Activated T-cell treated with anti-CD3 and anti-CD28 coated beads, Interleukin-2, amount 50 U/mL, for 72 hours (primary cell): ENCODE data around the gene NFATC2. TPM values are rescaled to one million over a fixed set of nuclear protein-coding genes. Genes with fewer than 3 reads are reported as not detected.
A peak's percentile ranks its signal among the peaks of the same experiment; 100 is the strongest.

Experiments used
- ATAC-seq, 2 donors: fragments of 150-1000 bp; cut with Tn5 transposase; replicated peaks in 1 of 2; 2 replicates each; pipeline ENCODE4 v1.10.0; 2021; ENCODE audit warnings: moderate library complexity in 2 of 2, mild to moderate bottlenecking in 1 of 2
- DNase-seq, 2 donors: peaks; one replicate each; pipeline ENCODE4 v3.0.0; 2021 to 2022; ENCODE audit warnings: mixed read lengths in 1 of 2
- H3K27ac Mint-ChIP-seq: one replicate; pipeline ENCODE4 v1.8.0; 2022; ENCODE audit warnings: mild to moderate bottlenecking, moderate library complexity, mixed read lengths
- H3K27me3 Mint-ChIP-seq: one replicate; pipeline ENCODE4 v1.8.0; 2022; ENCODE audit warnings: low read depth, mixed read lengths
- H3K36me3 Mint-ChIP-seq, 2 donors: one replicate each; pipeline ENCODE4 v1.8.0; 2022; ENCODE audit warnings: mixed read lengths in 2 of 2, mild to moderate bottlenecking in 1 of 2; ENCODE audit not compliant: insufficient read depth in 2 of 2
- H3K4me1 Mint-ChIP-seq: one replicate; pipeline ENCODE4 v1.8.0; 2022; ENCODE audit warnings: low read depth, mixed read lengths
- H3K4me3 Mint-ChIP-seq, 2 donors: one replicate each; pipeline ENCODE4 v1.8.0; 2022; ENCODE audit warnings: mild to moderate bottlenecking in 2 of 2, mixed read lengths in 2 of 2, moderate library complexity in 2 of 2
- H3K9me3 Mint-ChIP-seq, 2 donors: one replicate each; pipeline ENCODE4 v1.8.0; 2022; ENCODE audit warnings: mixed read lengths in 2 of 2
- total RNA-seq, 2 donors: library from RNA; stranded (reverse); gene quantifications; one replicate each; pipeline ENCODE4 v1.2.3, GENCODE V29; 2022

NFATC2 gene
- total RNA-seq, 2 donors from 2014 or later, result 29.4 to 39.9 TPM

DNA sequence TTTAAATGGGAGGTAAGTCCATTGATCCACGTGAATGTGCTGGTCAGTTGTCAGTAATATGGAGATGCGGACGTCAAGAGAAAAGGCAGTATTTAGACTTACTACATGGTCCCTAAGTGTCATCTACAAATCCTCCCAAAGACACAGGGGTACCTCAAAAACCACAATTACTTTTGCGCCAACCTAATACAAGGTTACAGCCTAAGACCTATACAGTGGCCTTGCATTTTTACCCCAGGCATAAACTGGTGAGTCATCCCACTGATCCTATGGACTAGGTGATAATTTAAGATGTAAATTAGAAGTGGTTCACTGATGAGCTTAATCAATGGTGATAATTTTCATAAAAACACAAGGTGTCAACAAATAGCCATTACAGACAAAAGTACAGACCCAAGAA, 141.0 kb downstream of the NFATC2 start:
- no peaks in the 10 kb centered on the region for H3K27me3 Mint-ChIP-seq
- H3K9me3 Mint-ChIP-seq, result no peaks in the 10 kb centered on the region
- peak overlapping the region; percentile 77 to 87 for H3K4me3 Mint-ChIP-seq
- DNase-seq, result no peak
- H3K4me1 Mint-ChIP-seq, result peaks cover 80% of the 10 kb centered on the region
- ATAC-seq, result no peak
- peak overlapping the region; percentile 98 for H3K27ac Mint-ChIP-seq
- H3K36me3 Mint-ChIP-seq, result peaks cover 24 to 50% of the 10 kb centered on the region in 2 donors

- peak; percentile 81 to 83 for DNase-seq
- peak; percentile 63 to 68 for ATAC-seq
- Mint-ChIP-seq H3K4me1 (peaks cover 69% of the 10 kb centered on the region), H3K4me3 (peak overlapping the region; percentile 77 to 87), H3K27me3 (no peaks in the 10 kb centered on the region), H3K27ac (peak overlapping the region; percentile 97), H3K9me3 (no peaks in the 10 kb centered on the region), H3K36me3 (peaks cover 24 to 46% of the 10 kb centered on the region in 2 donors)
Observed at GRCh38 chr20:51400051-51400926, 142.2 kb downstream of the NFATC2 start.

- peak overlapping the region; percentile 77 to 87 for H3K4me3 Mint-ChIP-seq
- peaks cover 66% of the 10 kb centered on the region for H3K4me1 Mint-ChIP-seq
- DNase-seq, result no peak
- peaks cover 21 to 43% of the 10 kb centered on the region in 2 donors for H3K36me3 Mint-ChIP-seq
- H3K9me3 Mint-ChIP-seq, result no peaks in the 10 kb centered on the region
- H3K27ac Mint-ChIP-seq, result peak overlapping the region; percentile 97
- no peaks in the 10 kb centered on the region for H3K27me3 Mint-ChIP-seq
- ATAC-seq, result no peak
Observed at GRCh38 chr20:51399006-51399890, 143.3 kb downstream of the NFATC2 start.

- peaks cover 62% of the 10 kb centered on the region for H3K4me1 Mint-ChIP-seq
- ATAC-seq (no peak), DNase-seq (no peak)
- peaks cover 21 to 40% of the 10 kb centered on the region in 2 donors for H3K36me3 Mint-ChIP-seq
- no peaks in the 10 kb centered on the region for H3K27me3 Mint-ChIP-seq
- H3K27ac Mint-ChIP-seq, result peak overlapping the region; percentile 97
- H3K9me3 Mint-ChIP-seq, result no peaks in the 10 kb centered on the region
- H3K4me3 Mint-ChIP-seq, result peak overlapping the region; percentile 77 to 87
Observed at GRCh38 chr20:51398552-51398951, 144.0 kb downstream of the NFATC2 start.

- no peak overlapping the region for H3K4me3 Mint-ChIP-seq
- no peak overlapping the region for H3K27ac Mint-ChIP-seq
- H3K4me1 Mint-ChIP-seq, result peaks cover 57% of the 10 kb centered on the region
Observed at GRCh38 chr20:51398083-51398482, 144.4 kb downstream of the NFATC2 start.

DNA sequence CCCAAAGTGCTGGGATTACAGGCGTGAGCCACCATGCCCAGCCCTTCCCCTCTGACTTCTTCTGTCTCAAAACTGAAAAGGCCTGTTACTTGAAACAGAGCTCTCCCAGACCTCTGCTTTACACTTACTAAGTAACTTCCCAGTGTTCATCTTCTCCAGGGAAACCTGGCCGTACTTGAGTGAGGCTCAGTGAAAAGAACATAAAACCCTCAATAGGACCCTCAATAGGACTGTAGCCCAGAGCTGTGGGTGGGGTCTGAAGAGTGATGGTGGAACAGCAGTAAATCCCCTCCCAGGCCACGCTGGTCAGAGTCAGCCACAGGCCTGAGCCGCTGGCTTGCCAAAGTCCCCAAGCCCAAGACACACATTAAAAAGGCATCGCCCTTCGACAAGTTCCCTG, 145.4 kb downstream of the NFATC2 start:
- Mint-ChIP-seq H3K4me3 (no peak overlapping the region), H3K27ac (peak overlapping the region; percentile 35), H3K9me3 (no peaks in the 10 kb centered on the region), H3K27me3 (no peaks in the 10 kb centered on the region), H3K4me1 (peaks cover 55% of the 10 kb centered on the region), H3K36me3 (peaks cover 17 to 41% of the 10 kb centered on the region in 2 donors)
- ATAC-seq (no peak), DNase-seq (no peak)

More at GRCh38 chr20:51398083-51398482, 144.4 kb downstream of the NFATC2 start:
- DNase-seq (no peak), ATAC-seq (no peak)
- Mint-ChIP-seq H3K9me3 (no peaks in the 10 kb centered on the region), H3K27me3 (no peaks in the 10 kb centered on the region), H3K36me3 (peaks cover 18 to 39% of the 10 kb centered on the region in 2 donors)

- no peak overlapping the region for H3K27ac Mint-ChIP-seq
- H3K9me3 Mint-ChIP-seq, result no peaks in the 10 kb centered on the region
- no peak overlapping the region for H3K4me3 Mint-ChIP-seq
- DNase-seq, result no peak
- peaks cover 16 to 39% of the 10 kb centered on the region in 2 donors for H3K36me3 Mint-ChIP-seq
- H3K4me1 Mint-ChIP-seq, result peaks cover 48% of the 10 kb centered on the region
- ATAC-seq, result no peak
- H3K27me3 Mint-ChIP-seq, result no peaks in the 10 kb centered on the region
Observed at GRCh38 chr20:51396365-51396909, 146.1 kb downstream of the NFATC2 start.

GRCh38 chr20:51394706-51395105, 147.8 kb downstream of the NFATC2 start:
- ATAC-seq, result no peak
- Mint-ChIP-seq H3K4me1 (peaks cover 44% of the 10 kb centered on the region), H3K27me3 (no peaks in the 10 kb centered on the region), H3K9me3 (no peaks in the 10 kb centered on the region), H3K4me3 (no peak overlapping the region), H3K36me3 (peaks cover 11 to 34% of the 10 kb centered on the region in 2 donors), H3K27ac (peak overlapping the region; percentile 2)
- no peak for DNase-seq

DNA sequence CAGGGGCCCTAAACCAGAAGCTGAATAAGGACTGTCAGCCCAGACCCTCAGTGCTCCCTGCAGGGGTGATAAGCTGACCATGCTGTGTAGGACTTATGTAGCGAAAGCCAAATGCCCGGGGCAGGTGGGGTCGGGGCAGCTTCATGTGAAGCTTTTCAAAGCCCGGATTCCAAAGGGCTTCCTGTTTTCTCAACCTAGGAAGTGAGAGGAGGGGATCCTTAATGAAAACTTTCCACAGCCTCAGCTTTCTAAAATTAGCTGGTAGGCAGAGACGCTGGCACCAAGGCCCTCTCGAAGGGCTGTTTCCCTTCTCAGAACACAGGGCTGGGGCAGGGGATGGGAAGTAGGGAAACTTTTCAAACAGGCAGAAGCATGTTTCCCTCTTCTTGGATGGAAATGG, 148.9 kb downstream of the NFATC2 start:
- Mint-ChIP-seq H3K4me1 (peaks cover 44% of the 10 kb centered on the region), H3K27ac (no peak overlapping the region), H3K36me3 (peaks cover 11 to 33% of the 10 kb centered on the region in 2 donors), H3K4me3 (no peak overlapping the region), H3K9me3 (no peaks in the 10 kb centered on the region), H3K27me3 (no peaks in the 10 kb centered on the region)
- ATAC-seq, result no peak
- no peak for DNase-seq

GRCh38 chr20:51392614-51393186, 149.8 kb downstream of the NFATC2 start:
- ATAC-seq, result no peak
- H3K9me3 Mint-ChIP-seq, result no peaks in the 10 kb centered on the region
- no peak overlapping the region for H3K4me3 Mint-ChIP-seq
- H3K4me1 Mint-ChIP-seq, result peaks cover 51% of the 10 kb centered on the region
- H3K27me3 Mint-ChIP-seq, result no peaks in the 10 kb centered on the region
- DNase-seq, result no peak
- no peak overlapping the region for H3K27ac Mint-ChIP-seq
- H3K36me3 Mint-ChIP-seq, result peaks cover 11 to 33% of the 10 kb centered on the region in 2 donors

GRCh38 chr20:51391926-51392325, 150.6 kb downstream of the NFATC2 start:
- Mint-ChIP-seq H3K9me3 (no peaks in the 10 kb centered on the region), H3K4me1 (peaks cover 59% of the 10 kb centered on the region), H3K27ac (no peak overlapping the region), H3K4me3 (no peak overlapping the region), H3K36me3 (peaks cover 9 to 32% of the 10 kb centered on the region in 2 donors), H3K27me3 (no peaks in the 10 kb centered on the region)
- ATAC-seq (no peak), DNase-seq (no peak)

DNA sequence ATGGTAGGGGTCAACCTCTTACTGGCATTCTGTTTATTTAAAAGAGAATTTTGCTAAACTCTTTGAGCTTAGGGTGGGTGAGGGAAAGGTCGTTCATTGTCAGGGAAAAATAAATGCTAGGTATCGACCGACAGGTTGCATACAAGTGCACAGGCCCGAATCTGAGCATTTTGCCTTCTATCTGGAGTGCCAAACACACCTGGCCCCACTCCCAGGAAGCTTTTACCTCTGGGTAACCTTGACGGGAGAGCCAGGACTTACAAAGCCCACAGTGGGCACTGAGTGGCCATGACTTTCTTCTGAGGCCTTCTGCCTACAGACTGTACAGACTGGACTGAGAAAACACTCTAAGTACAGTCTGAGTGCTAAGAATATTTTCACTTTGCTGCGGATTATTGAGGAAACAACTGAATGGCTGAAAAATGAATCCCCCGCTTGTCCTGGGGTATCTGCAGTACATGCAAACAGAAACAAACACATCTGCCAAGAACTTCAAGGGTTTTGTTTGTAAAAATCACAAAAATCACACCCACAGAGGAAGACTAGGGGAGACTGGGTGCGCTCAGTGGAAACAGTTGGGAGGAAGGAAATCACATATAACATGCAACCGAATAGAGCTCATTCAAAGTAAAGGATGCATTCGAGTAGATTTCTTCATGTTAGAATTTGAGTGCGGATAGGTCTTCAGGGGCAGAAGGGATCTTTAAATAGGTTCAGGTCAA, 152.8 kb downstream of the NFATC2 start:
- no peak overlapping the region for H3K27ac Mint-ChIP-seq
- no peaks in the 10 kb centered on the region for H3K27me3 Mint-ChIP-seq
- H3K36me3 Mint-ChIP-seq, result peaks cover 9 to 29% of the 10 kb centered on the region in 2 donors
- ATAC-seq (no peak), DNase-seq (no peak)
- no peaks in the 10 kb centered on the region for H3K9me3 Mint-ChIP-seq
- peaks cover 79% of the 10 kb centered on the region for H3K4me1 Mint-ChIP-seq
- peak overlapping the region in 1 of 2 donors; percentile 32 for H3K4me3 Mint-ChIP-seq
